ENCODE measurements around the gene MMD. TPM values are rescaled to one million over a fixed set of nuclear protein-coding genes. Genes with fewer than 3 reads are reported as not detected.

The MMD gene
- total RNA-seq, 6 experiments from 2014 or later = 2.8 to 17.2 (median 12.4) TPM

GRCh38 chr17:55386796-55387332 is 34.8 kb downstream of the MMD start:
- intact Hi-C loops (cut with DNase I) = no loop called here
- DNase-seq (no peak), ATAC-seq (no peak)
- H3K4me3 ChIP-seq = no peak overlapping the region
- no peaks in the 10 kb centered on the region for H3K9me3 ChIP-seq
- H3K27me3 ChIP-seq = no peaks in the 10 kb centered on the region
- H3K36me3 ChIP-seq = no peaks in the 10 kb centered on the region
- H3K27ac ChIP-seq = no peak overlapping the region
- H3K4me1 ChIP-seq = no peaks in the 10 kb centered on the region
- TF ChIP-seq POLR2A (IDR thresholded peaks at IDR 0.05) (no peak), CTCF (IDR thresholded peaks at IDR 0.05) (no peak)
- 80% methylated on average over 1 of the region's 3 CpGs for WGBS (ENCODE audit: insufficient coverage, low coverage, low lambda C conversion rate, missing lambda C conversion rate)

- no peak for TF ChIP-seq POLR2A (IDR thresholded peaks at IDR 0.05)
- TF ChIP-seq CTCF (IDR thresholded peaks at IDR 0.05) = no peak
- H3K4me1 ChIP-seq = no peaks in the 10 kb centered on the region
- H3K9me3 ChIP-seq = no peaks in the 10 kb centered on the region
- DNase-seq (no peak), ATAC-seq (no peak)
- intact Hi-C loops (cut with DNase I) = no loop called here
- H3K4me3 ChIP-seq = no peak overlapping the region
- no peaks in the 10 kb centered on the region for H3K36me3 ChIP-seq
- H3K27ac ChIP-seq = no peak overlapping the region
- no peaks in the 10 kb centered on the region for H3K27me3 ChIP-seq
- WGBS (ENCODE audit: insufficient coverage, low coverage, low lambda C conversion rate, missing lambda C conversion rate) = 74% methylated on average over 3 of the region's 10 CpGs
Measured at GRCh38 chr17:55384643-55385232, 36.9 kb downstream of the MMD start.

- H3K36me3 ChIP-seq = no peaks in the 10 kb centered on the region
- H3K4me1 ChIP-seq = no peaks in the 10 kb centered on the region
- no peak for TF ChIP-seq CTCF (IDR thresholded peaks at IDR 0.05)
- TF ChIP-seq POLR2A (IDR thresholded peaks at IDR 0.05) = no peak
- H3K4me3 ChIP-seq = no peak overlapping the region
- WGBS (ENCODE audit: insufficient coverage, low coverage, low lambda C conversion rate, missing lambda C conversion rate) = 55% methylated on average over 7 of the region's 7 CpGs
- no peak for DNase-seq
- intact Hi-C loops (cut with DNase I) = no loop called here
- no peaks in the 10 kb centered on the region for H3K27me3 ChIP-seq
- H3K27ac ChIP-seq = no peak overlapping the region
- ATAC-seq = no peak
- no peaks in the 10 kb centered on the region for H3K9me3 ChIP-seq
Measured at GRCh38 chr17:55383771-55384642, 37.6 kb downstream of the MMD start.

- no peak for ATAC-seq
- Histone ChIP-seq H3K4me3 (no peak overlapping the region), H3K9me3 (no peaks in the 10 kb centered on the region), H3K27ac (no peak overlapping the region), H3K27me3 (no peaks in the 10 kb centered on the region), H3K36me3 (no peaks in the 10 kb centered on the region), H3K4me1 (no peaks in the 10 kb centered on the region)
- intact Hi-C loops (cut with DNase I) = no loop called here
- DNase-seq = no peak
- 91% methylated on average over 8 of the region's 8 CpGs for WGBS (ENCODE audit: insufficient coverage, low coverage, low lambda C conversion rate, missing lambda C conversion rate)
- no peak for TF ChIP-seq CTCF (IDR thresholded peaks at IDR 0.05)
- no peak for TF ChIP-seq POLR2A (IDR thresholded peaks at IDR 0.05)
Measured at GRCh38 chr17:55381017-55381770, 40.4 kb downstream of the MMD start.
